GM19351 (cell line): ENCODE data around the gene DAP.

Experiments
- ATAC-seq: cut with Tn5 transposase; IDR thresholded peaks from one replicate; pipeline ENCODE4 v1.9.1; 2021; ENCODE audit warnings: mild to moderate bottlenecking, moderate library complexity; ENCODE audit not compliant: unreplicated experiment

DAP gene

DNA sequence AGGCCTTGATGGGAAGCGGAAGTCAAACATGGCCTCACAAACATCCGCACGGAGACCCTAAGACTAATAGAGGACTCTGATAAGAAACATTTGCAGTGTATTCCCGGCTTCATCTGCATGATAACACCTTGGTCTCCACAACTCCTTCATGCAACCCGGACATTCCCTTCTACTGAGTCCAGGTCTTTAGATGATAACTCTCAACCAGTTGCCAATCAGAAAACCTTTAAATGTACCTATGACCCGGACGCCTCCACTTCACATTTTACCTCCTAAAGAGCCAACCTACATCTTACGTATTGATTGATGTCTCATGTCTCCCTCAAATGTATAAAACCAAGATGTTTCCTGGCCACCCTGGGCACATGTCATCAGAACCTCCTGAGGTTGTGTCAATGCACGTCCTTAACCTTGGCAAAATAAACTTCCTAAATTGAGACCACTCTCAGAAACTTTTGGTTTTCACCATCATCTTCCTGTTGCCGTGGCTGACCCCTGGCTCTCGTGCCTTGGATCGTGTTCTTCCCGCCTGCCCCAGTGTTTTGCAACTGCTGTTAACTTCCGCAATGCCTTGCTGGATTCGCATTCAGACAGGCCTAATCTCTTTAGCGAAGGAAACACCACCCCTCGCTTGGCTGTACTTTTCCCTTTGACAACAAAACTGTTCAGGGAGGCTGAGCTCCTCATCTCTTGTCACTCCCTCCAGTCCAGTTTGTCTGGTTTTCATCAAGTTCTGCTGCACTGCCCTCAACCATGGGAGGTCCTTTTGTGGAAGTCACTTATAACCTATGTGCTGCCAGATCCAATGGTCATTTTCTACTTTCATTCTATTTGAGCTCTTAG, 1.1 kb upstream of the DAP start:
- no peak for ATAC-seq

DNA sequence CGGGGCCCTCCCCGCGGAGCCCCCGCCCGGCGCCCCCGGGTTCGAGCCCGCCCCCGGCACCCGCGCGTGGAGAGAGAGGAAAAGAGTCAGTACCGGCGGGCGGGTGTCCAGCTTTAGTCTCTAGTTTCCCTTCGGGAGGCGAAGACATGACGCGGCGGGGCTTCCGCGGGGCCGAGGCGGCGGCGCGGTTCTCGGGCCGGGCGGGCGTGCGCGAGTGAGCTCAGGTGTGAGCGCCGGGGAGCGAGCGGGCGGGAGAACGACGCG, 181 bp downstream of the DAP start:
- ATAC-seq = no peak

GRCh38 chr5:10760096-10760920, 726 bp downstream of the DAP start:
- peak; percentile 29 for ATAC-seq

DNA sequence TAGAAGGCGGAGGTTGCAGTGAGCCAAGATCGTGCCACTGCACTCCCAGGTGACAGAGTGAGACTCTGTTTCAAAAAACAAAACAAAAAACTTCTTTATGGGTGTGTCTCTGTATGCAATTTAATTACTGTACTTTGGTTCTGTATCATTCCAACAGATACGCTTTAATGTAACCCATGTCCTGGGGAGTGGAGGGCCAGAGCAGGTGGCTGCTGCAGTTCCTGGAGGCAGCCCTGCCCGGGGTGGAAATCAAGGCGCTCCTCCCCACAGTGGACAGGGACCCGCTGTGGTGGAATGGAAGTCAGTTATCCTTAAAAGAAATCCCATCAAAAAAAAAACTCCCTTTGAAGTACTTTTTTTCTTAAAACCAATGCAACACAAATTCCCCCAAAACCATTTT, 1.9 kb downstream of the DAP start:
- ATAC-seq = no peak

- ATAC-seq = no peak
Observed at GRCh38 chr5:10757922-10758555, 3.0 kb downstream of the DAP start.

DNA sequence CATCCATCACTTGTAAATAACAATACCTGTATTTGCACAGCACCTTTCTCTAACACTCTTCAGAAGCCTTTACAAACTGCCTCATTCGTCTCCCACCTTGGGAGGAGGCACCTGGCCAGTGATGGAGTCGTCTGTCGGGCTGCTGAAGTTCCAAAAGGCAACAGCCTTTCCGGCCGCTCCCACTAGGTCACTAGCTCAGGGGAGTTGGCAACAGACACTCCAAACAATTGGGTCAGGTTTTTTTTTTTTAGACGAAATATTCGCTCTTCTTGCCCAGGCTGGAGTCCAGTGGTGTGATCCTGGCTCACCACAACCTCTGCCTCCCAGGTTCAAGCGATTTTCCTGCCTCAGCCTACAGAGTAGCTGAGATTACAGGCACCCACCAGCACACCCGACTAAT, 4.0 kb downstream of the DAP start:
- no peak for ATAC-seq

DNA sequence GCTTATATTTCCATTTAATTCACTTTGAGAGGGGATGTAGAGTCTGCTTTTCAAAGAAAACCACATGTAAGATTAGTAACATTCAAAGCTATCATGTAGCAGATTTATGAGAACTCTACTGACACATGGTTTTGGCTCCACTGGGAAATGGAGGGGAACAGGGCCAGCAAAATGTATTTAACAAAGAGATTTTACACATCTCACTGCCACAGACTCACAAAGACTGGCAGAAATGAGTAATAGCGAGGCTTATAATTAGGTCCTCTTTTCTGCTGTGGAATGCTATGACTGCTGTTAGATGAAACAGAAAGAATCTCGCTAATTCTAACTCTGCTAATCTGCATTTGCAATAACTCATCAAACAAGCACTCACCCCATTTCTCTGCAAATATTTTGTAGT, 4.5 kb downstream of the DAP start:
- peak; percentile 26 for ATAC-seq

GRCh38 chr5:10753178-10753577, 7.9 kb downstream of the DAP start:
- no peak for ATAC-seq

GRCh38 chr5:10752451-10752850, 8.6 kb downstream of the DAP start:
- no peak for ATAC-seq

DNA sequence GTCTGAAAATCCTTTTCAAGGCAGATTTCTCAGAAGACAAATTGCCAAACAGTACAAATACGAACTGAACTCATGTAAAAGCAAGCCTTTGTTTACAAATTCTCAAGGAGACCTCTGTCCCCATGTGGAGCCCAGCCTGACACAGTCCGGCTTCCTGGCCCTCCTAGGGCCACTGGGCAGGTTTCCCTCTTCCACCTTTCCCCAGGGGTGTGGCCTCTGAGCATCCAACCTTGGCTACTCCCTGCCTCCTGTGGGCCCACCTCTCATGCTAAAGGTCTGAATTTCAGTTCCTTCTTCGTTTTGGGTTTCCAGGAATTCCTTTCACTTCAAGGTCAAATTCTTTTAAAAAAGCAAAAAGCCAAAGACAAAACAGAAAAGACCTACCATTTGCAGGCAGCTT, 10.1 kb downstream of the DAP start:
- ATAC-seq = no peak

DNA sequence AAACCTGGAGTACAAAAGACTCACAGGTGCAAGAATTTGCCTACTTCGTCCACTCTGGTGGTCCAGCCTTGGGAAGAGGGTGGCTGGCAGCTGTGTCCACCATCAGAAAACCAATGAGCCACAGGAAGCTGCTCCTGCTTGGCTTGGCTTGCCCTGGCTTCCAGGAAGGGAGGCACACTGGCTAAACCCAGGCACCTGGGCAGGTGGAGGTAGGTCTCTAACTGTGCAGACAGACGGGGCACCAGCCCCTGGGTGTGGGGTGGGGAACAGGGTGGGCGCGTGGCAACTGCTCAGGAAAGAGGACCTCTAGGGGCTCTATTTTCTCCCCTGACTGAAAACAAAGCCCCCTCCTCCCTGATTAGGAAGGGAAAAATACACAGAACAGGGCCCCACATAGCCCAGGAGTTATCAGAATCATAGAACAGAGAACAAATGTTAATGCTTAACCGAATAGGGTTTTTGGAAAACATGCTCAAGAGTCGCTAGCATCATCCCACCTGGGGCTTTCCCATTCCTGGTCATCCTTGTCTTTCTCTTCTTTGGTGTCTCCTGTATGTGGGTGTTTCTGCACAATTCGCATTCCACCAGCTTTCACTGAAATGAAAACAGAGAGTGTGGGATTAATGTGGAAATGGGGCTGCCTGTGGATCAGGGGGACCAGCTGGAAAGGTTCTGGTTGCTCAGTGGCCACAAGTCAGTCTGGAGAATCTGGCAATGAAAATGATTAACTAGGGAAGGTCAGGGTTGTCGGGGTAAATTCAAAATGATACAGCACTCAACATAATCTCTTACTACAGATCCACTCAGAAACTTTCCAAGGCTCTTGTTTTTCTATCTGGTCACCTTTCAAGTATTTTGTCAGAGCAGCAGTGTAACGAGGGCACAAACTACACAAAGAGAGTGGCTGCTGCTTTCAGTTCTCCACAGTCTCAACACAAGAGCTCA, 13.1 kb downstream of the DAP start:
- ATAC-seq = no peak

GRCh38 chr5:10746711-10747110, 14.3 kb downstream of the DAP start:
- ATAC-seq = no peak

DNA sequence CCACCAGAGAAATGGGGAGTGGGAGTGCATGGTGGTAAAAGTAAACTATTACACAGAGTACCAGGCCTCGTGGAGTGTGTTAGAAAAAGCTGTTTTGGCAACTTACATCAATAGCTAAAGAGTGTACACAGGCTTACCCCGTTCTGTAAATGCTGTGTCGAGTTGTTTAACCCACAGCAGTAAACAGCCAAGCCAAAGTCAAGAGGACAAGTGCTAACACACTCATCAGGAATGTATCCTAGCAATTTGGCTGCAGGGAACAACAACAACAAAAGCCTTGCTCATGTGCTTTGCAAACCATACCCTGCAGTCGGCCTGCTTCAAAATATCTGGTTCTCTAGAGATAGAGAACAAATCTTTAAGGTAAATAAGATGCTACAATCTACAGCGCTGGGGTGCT, 15.9 kb downstream of the DAP start:
- no peak for ATAC-seq

DNA sequence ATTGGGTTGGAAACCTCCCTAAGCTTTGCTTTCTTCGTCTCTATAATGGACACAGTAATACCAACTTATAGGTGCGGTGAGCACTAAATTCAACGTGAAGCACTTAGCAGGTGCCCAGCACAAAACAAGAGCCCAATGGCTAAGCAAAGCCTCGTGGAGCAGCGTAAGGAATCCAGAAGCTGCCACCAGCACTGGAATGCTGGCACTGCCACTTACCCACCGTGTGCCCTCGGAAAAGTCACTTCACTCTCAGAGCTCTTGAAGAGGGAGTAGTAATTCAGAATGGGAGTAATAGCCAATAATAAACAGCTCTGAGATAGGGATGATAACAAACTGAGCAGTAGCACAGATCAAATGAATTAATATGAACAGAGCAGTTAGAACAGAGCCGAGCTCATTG, 16.4 kb downstream of the DAP start:
- ATAC-seq = no peak

DNA sequence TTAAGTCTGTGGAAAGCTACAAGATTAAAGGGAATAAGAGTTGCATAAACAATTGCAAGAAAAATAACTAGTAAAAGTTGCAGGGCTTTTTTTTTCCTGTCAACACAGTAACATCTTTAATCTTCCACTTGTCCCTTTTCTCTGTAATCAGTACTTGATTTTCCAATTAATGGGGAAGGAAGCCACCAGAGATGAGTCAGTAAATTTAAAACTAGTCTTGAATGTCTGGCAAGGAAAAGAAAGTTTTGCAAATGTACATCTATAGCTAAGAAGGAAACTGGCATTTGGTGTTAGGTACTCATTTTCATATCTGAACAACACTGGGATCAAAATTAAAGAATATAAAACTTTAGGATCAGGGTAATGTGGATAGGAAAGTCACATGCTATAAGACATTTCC, 17.1 kb downstream of the DAP start:
- ATAC-seq = no peak

DNA sequence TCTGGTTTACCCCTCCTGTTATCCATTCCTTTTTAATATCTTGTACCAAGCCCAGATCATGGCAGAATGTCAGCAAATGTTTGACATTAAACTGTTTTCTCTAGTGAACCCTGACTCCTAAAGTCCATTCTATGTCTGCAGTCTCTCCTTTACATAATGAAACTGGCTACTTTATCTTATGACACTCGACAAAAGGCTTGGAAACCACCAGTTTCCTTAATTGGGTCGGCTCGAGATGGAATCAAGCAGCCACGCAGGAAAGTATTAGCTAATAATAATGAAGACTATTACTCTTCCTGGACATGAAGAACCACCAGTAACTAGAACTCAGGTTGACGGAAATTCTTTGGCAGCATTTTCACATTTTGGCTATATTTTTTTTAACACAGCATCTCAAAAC, 17.5 kb downstream of the DAP start:
- ATAC-seq = no peak

GRCh38 chr5:10741661-10742060, 19.4 kb downstream of the DAP start:
- no peak for ATAC-seq

GRCh38 chr5:10740384-10740783, 20.6 kb downstream of the DAP start:
- no peak for ATAC-seq

DNA sequence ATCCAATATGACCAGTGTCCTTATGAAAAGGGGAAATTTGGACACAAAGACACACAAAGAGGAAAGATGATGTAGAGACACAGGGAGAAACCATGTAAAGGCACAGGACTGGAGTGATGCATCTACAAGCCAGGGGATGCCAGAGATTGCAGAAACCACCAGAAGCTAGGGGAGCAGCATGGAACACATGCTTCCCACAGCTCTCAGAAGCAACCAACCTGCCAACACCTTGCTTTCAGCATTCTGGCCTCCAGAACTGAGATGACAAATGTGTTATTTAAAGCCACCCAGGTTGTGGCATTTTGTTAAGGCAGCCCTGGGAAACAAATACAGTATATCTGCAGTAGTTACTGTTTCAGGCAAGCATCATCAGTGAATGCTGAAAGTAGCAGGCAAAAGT, 23.2 kb downstream of the DAP start:
- ATAC-seq = no peak

GRCh38 chr5:10736808-10737207, 24.2 kb downstream of the DAP start:
- ATAC-seq = no peak

DNA sequence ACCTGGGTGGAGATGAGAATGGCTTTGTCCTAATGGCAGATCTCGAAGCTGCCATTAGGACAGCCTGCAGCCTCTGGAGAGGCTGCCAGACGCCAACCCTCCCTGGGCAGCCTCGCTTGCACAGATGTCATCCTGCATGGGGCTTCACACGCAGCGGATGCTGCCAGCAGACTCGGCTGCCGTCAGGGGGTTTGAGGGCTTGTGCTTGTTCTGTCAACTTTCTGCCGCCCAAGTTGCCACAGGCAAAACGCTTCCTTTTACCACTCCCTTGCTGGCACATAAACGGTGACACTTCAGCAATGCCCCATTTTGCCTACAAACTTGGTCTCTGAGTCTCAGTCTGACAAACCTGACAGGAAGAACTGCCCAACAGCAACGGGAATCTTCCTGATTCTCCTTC, 24.7 kb downstream of the DAP start:
- ATAC-seq = no peak
